Esophagus mucosa (tissue), 1 donor: ENCODE data around the gene PTDSS2. TPM values are rescaled to one million over a fixed set of nuclear protein-coding genes. Genes with fewer than 3 reads are reported as not detected.

Source experiments
- ATAC-seq: fragments of 200-7000 bp; cut with Tn5 transposase; one replicate; pipeline ENCODE4 v1.9.1; 2020
- total RNA-seq: library from RNA; stranded (reverse); gene quantifications from one replicate; pipeline ENCODE4 v1.2.4, GENCODE V29; 2023
- donor health status: DM: yes; HTN: yes; CAD: no.

The PTDSS2 gene
- total RNA-seq, 1 donor from 2014 or later: 12.0 TPM

DNA sequence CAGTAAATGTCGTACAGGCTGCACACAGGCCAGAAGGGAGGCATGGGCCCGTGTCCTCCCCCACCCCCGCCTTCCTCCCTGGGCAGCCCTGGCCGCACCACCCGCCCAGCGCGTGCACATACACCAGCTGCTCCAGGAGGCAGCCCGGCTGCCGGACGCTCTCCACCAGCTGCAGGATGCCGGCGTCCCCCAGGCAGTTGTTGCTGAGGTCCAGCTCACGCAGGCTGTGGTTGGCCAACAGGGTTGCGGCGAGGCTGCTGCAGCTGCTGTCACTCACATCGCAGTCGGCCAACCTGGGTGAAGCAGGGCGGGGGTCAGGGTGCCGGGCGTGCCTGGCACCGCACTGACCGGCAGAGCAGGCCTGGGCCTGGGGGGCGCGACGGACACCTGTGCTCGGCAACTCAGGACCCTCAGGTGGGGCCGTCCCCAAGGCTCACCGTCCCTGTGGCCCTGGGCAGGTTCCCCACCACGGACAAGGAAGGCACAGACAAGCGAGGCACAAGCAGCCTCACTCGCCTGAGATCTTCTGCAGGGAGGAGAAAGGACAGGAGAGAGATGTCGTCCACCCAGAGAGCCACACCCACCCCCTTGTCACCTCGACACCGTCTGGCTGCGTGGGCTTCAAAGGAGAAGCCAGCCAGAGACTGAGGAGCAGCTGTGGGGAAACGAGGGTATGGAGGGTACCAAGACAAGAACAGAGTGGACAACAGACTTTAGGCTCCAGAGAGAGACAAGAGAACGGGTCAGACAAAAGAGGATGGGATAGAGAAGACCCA, 44.9 kb downstream of the PTDSS2 start:
- no peak for ATAC-seq

DNA sequence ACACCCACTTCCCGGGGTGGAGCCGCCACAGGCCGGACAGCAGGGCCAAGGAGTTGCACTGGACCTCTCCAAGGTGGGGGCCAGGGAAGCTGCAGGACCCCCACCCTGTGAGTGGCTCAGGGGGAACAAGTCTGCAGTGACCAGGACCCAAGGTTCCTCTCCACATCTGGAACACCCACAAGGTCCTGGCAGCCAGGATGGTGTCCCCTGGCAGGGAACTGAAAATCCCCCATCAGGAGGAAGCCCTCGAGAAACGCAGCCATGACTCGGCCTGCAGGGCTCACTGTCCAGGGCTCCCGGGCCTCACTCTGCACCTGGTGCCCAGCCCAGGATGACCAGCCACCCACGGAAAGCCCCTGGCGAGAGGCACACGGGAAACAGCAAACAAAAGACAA, 45.5 kb downstream of the PTDSS2 start:
- ATAC-seq: no peak

DNA sequence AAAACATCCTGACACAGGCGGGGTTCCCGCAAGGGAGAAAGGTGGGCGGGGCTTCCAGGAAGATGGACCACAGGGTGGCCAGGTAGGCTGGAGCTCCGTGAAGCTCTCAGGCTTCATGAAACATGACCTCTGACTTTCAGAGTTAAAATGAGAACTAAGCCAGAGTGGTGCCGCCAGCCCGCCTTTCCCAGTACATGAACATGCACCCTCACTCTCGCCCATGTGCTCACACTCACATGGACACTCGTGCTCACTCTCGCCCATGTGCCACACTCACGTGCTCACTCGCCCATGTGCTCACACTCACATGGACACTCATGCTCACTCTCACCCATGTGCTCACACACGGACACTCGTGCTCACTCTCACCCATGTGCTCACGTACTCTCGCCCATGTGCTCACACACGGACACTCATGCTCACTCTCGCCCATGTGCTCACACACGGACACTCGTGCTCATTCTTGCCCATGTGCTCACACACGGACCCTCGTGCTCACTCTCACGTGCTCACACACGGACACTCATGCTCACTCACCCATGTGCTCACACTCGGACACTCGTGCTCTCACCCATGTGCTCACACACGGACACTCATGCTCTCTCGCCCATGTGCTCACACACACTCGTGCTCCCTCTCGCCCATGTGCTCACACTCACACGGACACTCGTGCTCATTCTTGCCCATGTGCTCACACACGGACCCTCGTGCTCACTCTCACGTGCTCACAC, 46.9 kb downstream of the PTDSS2 start:
- no peak for ATAC-seq

DNA sequence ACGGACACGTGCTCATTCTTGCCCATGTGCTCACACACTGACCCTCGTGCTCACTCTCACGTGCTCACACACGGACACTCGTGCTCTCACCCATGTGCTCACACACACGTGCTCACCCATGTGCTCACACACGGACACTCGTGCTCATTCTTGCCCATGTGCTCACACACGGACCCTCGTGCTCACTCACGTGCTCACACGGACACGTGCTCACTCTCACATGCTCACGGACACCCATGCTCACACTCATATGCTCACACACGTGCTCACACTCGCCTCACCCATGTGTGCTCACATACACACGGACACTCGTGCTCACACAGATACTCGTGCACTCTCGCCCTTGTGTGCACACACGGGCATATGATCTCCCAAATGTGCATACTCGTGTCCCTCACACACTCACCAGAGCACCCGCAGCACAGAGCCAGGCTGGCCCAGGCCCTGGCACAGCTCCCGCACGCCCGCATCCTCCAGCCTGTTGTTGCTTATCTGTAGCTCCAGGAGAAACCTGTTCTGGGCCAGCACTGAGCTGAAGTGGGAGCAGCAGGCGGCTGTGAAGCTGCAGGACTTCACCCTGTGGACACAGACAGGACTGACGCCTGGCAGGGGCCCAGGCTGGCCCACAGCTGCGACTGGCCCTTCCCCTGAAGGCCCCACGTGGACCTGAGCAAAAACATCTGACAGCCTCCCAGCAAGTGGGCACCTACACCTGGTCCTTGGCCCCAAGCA, 47.7 kb downstream of the PTDSS2 start:
- no peak for ATAC-seq

DNA sequence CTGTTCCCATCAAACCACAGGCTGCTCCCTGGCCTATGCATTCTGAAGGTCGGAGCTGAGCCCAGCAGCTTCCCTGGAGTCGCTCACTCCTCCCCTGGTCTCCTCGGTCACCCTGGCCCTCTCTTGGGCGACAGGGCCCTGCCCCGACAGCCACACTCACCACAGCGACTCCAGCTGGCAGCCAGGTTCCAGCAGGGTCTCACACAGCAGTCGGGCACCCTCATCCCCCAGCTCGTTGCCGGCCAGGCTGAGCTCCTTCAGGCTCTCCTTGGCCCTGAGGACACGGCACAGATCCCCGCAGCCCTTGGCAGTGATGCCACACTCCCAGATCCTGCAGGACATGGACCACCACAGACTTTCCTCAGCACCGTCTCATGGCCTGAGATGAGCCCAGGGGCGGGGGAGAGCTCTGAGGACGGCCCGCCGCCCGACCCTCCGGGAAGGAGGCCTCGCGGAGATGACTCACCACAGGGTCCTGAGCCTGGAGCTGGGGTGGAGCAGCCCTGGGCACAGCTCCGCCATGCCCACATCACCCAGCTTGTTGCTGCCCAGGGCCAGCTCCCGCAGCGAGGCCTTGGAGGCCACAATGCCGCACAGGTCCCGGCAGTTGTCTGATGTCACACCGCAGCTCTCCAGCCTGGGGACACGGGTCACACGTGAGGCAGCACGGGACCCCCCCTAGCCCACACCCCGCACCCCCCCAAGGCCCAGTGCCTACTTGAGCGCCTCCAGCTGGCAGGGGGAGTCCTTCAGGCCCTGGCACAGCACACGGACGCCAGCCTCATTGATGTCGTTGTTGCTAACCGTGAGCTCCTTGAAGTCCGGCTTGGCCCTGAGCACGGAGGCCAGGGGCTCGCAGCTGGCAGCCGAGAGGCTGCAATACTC, 48.5 kb downstream of the PTDSS2 start:
- no peak for ATAC-seq

DNA sequence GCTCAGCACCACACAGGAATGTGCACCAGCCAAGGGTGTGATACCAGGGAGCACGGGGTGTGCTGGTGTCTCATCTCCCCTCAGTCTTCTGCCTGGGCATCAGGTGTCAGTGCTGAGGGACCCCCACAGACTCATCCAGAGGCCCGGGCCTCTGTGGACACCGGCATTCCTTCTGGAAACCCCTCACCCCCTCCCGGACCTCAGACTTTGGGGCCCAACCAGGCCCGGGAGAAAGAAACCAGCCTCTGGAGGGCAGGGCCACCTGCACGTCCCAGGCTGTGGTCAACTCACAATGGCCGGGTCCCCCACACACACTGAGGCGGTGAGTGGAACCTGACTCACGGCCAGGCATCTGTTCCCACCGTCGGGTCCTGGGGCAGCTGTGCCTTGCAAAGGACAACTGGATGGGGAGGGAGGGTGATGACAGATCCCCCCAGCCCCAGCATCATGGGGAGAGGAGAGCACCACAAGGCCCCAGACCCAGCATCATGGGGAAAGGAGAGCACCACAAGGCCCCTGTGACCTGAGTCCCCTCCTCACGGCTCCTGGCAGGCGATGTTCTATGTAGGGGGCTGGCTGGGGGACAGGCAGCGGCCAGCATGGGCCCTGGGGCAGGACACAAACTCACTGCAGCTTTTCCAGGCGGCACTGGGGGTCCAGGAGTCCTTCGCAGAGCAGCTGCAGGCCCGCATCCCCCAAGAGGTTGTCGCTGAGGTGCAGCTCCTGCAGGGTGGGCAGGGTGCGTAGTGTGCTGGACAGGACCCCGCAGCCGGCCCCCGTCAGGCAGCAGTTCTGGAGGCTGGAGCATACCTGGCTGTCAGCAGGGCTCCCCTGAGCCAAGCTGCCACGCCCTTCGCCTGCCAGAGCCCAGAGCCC, 49.4 kb downstream of the PTDSS2 start:
- no peak for ATAC-seq

DNA sequence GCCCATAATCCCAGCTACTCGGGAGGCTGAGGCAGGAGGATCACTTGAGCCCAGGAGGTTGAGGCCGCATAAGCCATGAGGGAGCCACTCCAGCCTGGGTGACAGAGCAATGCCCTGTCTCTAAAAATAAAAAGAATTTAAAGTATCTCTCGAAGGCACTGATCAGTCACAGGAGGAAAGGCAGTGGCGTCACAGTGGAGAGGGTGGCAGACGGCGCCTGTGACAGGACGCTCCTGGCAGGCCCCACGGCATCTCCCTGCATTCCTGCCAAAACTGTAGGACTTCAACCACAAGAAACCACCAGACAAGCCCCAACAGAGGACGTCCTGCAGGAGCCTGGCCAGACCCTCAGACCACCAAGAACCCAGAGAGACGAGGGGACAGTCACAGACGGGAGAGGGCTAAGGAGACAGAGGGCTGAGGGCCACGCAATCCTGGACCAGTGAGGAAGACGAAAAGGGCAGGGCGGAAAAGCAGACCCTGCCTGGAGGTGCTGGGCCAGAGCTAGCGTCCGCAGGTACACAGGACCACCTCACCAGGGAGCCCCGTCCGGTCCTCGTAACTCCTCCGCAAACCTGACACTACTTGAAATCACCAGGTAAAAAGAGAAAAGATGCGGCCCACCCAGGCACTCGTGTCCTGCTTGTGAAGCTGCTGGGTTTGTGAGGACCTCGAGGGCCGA, 51.1 kb downstream of the PTDSS2 start:
- ATAC-seq: no peak

DNA sequence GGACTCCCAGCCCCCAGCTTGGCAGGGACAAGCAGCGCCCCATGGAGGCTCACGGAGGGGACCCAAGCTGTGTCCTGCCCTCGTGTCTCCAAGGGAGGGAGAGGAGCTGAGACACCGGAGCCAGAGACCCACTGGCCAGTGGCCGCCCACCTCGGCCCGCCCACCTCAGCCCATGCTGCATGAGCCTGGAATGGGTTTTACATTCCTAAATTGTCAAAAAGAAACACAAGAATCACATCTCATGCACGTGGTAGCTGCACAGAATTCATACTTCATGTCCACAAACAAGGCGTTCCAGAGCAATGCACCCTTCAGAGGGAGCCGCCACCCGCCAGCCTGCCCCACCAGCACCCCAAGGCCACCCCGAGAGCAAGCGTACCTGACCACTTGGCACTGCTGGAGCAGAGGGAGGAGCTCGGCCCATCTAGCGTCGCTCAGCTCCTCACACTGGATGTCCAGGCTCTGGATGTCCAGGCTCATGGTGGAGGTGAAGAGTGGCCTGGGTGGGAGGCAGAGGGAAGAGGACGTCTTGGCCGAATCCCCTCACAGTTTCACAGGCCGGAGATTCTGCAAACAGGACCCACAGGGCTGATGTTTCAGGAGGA, 51.7 kb downstream of the PTDSS2 start:
- ATAC-seq: no peak

DNA sequence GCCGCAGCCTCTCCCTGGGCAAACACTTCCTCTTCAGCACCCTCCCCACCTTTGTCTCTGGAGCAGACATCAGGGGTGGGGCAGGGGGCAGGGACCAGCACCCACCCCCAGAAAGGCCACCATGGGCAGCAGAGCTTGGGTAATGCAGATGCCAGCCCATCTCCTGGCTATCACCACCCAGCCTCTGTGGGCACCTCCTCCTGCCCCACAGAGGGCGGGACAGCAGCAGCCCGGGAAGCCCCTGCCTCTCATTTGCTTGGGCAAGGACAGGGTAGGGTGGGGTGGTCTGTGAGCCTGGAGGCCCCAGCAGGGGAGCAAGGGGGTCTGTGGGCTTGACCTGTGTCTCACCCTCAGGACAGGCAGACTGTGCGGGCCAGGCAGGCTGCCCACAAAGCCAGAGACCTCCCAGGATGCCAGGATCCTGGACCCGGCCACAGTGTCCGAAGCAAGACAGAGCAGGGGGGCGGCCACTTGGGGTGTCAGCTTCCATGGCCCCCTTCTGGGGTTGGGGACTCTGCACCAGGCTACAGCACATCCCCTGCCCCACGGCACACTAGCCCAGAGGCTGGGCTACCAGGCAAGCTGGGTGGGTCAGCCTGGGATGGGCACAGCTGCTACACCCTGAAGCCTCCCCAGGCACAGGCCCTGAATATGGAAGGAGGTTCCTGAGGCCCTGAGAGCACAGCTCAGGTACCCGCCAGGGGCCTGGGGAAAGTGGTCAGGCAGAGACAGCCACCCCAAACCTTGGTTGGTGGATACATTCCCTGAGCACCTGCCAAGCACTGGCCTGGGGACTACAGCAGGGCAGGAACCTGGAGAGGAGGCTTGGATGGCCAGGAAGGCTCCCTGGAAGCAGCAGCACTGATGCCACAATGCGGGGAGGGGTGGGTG, 52.5 kb downstream of the PTDSS2 start:
- ATAC-seq: no peak

DNA sequence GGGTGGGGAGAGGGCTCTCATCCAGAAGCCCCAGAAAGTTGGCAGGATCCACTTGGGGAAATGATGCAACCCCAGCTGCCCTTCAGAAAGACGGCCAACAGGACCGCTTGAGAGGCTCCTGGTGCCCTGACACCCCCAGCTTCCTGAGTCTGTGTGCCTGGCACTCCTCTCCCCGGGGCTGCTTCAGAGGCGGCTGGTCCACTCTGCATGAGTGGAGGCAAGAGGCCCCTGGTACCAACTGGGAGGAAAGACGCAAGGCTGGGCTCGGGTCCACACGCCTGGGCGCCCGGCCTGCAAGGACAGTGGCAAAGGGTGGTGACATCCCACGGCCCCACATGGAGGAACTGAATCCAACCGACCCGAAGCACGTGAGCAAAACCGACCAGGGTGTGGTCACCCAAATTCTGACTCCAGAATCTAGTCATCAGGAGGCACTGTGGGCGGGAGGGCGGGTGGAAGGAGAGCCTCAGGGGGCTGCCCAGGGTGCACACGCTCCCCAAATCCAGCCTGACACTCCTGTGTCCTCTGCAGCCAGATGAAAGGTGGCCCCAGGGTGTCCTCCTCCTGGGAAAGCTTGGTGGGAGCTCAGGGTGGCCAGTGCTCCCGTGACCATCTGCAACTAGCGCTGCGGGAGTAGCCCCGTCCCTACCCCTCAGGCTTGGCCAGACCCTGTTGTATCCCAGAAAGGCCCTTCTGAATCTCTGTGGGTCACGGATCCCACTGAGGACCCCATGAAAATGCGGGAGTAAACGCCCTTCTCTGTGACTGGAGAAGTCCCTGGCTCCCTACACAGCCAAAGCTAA, 53.3 kb downstream of the PTDSS2 start:
- no peak for ATAC-seq

DNA sequence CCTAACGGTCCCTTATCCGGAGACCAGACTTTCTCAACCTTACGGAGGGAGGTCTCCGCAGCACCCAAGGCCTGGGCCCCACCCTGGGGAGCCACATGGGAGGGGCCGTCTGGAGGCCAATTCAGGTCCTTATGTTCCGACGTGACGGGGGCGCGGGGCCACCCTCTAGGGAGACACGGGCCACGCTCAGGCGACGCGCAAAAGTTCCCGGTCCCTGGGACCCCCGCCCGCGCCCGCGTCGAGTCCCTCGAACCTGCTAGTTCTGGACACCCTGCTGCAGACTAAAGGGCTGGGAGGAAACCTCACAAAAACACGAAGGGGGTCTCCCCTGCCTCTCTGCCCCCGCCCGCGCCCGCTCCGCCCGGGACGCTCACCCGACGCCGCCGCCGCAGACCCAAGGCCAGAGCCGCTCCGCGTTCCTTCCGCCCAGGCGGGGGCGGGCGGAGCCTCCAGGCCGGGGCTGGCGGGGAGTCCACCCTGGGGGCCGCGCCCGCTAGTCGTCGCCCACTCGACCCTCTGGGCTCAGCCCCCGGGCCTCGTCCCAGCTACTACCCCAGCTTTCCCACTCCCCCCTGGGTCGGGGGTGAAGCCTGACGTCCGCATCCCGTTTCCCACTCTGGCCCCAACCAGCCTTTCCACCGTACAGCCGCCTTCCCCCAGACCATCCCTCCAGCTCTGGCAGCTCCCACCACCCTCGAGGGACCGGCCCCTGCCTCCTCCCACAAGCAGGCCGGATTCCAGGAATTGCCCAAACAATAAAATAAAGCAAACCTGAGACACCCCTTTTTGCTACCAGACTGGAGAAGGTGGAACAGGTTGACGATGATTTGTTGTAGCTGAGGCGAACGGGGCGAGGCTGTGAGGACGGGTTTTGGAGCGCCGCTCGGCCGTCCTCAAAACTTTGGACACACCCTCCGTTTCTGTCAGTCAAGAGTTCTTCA, 54.2 kb downstream of the PTDSS2 start:
- peak; percentile 10 for ATAC-seq

DNA sequence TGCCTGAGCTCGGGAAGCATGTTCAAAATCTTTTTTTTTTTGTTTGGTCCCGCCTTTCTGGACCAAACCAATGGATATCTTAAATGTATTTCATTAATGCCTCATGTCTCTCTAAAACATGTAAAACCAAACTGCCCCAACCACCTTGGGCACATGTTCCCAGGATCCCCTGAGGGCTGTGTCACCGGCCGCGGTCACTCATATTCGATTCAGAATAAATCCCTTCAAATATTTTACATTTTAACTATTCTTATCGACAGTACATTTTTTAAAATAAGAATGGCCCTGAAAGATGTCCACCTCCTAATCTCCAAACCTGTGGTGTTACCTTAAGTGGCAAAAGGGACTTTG, 54.9 kb downstream of the PTDSS2 start:
- ATAC-seq: no peak

DNA sequence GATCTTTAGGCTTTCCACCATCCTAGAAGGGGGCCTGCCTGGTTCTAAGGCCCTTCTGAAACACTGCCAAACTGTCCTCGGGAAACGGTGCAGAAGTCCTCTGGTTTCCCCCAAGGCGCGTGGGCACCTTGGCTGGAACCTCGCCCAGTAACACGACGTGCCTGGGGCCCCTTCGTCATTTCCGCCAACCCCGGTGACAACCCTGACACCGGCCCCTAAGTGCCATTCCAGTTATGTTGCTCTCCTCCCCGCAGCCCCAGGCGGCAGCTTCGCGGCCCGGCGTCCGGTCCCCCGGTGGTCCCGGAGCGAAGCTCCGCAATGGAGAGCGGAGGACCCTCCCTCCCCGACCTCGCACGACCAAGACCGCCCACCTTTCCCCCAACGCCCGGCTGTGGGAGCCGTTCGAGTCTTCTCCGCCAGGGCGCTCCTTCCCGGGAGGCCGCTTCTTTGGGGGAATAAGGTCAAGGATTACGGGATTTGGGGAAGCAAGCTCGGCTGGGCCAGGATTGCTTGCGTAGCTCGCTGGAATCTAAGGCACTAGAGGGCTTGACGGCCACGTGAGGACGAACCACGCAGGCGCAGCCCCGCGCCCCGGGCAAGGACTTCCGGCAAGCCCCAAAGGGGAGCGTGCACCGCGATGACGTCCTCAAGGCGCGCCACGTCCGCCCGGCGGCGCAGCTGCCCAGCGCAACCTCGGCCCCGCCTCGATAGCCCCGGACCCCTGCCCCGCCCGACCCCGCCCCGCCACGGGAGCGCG, 56.3 kb downstream of the PTDSS2 start:
- ATAC-seq: peak; percentile 81

DNA sequence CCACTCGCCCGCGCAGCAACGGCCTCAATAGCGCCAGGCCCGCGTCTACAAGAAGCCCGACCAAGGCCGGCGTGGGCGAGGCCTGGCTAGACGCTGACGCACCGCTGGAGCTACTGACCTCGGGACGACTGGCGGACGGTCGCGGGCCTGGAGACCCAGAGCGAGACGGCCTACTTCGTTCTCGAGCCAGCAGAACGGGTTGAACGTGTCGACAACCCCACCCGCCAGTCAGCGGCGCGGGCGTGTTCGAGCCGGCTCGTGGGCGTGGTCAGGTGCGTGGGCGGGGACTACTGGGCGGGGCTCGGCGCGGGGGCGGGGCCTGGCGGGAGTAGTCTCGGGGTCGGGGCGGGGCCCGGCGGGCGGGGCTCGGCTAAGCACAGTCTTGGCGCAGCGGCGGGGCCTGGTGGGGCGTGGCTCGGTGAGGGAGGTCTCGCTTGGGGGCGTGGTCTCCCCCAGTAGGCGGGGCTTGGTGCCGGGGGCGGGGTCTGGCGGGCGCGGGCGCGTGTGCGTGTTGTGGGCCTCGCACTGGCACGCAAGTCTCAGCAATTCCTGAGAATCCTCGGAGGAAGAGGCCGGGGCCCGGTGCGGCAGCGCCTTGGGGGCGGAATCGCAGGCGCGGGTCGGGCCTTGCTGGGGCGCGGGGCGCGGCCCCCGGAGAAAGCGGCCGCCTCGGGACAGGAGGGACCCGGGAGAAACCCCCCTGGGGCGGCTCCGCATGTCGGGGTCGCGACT, 57.1 kb downstream of the PTDSS2 start, which contains the start of gene RNH1:
RNH1 (minus strand) TSS at position 248 of the 732 bp plus-strand sequence. CDS start 5,080 bp downstream, outside the sequence.
- peak; percentile 93 for ATAC-seq

DNA sequence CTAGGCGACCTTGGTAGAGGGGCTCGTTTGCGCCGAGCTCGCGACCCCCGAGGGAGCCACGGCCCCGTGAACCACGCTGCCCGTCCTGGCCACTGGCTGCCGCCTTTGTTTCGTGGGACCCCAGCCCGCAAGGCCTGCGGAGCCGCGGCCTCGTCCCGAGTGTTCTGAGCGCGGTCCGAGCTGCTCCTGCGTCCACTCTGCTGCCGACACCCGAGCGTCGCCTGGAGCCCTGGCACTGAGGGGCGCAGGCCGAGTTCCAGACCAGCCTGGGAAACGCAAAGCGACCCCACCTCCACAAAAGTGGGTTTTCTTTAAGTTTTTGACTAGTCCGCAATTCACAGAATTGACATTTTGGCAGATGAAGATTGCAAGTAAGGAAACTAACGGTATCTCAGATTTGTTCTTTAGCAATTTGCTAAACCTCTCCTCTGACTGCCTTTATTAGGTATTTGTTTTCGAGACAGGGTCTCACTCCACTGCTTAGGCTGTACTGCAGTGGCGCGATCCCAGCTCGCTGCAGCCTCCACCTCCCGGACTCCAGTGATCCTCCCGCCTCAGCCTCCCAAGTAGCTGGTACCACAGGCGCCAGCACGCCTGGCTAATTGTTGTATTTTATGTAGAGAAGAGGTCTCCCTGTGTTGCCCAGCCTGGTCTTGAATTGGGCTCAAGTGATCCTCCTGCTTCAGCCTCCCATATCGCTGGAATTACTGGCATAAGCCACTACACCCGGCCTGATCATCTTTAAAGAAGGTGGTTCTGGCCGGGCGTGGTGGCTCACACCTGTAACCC, 57.8 kb downstream of the PTDSS2 start:
- no peak for ATAC-seq
